ENCODE data around the gene SPEN.
A peak's percentile ranks its signal among the peaks of the same experiment; 100 is the strongest.

The SPEN gene

DNA sequence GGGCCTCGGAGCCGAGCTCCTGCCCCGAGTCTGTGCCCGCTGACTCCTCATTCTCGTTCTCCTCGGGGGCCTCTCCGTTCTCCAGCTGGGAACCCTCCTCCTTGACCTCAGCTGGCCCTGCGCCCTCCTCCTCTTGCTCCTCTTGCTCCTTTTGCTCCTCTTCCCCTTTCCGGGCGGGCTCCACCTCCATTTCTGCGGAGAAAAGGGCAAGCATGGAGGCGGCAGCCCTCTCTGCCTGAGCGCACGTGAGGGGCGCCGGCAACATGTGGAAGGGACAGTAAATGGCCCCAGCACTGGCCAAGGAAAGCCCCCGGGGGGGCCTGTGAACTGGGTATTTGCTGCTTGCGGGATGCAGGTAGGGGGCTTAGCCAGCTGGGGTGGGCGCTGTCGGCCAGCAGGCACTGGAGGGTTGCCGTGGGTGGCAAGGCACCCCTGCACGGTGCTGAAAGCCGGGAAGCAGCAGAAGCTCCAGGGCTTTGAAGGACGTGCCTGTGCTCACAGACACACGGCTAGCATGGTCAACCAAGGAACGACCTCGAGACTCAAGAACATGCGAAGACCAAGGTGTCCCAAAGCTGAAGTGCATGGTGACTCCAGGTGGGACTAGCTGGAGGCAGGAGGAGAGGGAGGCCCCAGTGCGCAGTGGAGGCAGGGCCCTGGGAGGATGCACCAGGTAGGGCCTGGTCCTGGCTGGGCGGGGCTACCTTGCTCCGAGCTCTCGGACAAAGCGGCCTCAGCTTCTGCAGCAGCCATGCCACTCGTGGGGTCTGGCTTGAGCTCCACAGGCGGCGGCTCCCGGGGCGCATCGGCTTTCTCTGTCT lies 97.7 kb downstream of the SPEN start:
- Histone ChIP-seq H3K4me1 (ENCODE audit: control insufficient read depth in 1 of 2, insufficient read depth in 1 of 2, low read depth in 1 of 2, low read length in 1 of 2) (peaks cover 9 to 19% of the 10 kb centered on the region in 2 experiments), H3K27me3 (no peaks in the 10 kb centered on the region), H3K27ac (no peak overlapping the region), H3K9me3 (no peaks in the 10 kb centered on the region), H3K36me3 (peaks cover 84% of the 10 kb centered on the region), H3K4me3 (ENCODE audit: low read depth in 1 of 2, low read length in 1 of 2) (no peak overlapping the region)
- TF ChIP-seq, protein P1, sequence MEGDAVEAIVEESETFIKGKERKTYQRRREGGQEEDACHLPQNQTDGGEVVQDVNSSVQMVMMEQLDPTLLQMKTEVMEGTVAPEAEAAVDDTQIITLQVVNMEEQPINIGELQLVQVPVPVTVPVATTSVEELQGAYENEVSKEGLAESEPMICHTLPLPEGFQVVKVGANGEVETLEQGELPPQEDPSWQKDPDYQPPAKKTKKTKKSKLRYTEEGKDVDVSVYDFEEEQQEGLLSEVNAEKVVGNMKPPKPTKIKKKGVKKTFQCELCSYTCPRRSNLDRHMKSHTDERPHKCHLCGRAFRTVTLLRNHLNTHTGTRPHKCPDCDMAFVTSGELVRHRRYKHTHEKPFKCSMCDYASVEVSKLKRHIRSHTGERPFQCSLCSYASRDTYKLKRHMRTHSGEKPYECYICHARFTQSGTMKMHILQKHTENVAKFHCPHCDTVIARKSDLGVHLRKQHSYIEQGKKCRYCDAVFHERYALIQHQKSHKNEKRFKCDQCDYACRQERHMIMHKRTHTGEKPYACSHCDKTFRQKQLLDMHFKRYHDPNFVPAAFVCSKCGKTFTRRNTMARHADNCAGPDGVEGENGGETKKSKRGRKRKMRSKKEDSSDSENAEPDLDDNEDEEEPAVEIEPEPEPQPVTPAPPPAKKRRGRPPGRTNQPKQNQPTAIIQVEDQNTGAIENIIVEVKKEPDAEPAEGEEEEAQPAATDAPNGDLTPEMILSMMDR (IDR thresholded peaks at IDR 0.05) = no peak

- Histone ChIP-seq H3K9me3 (no peaks in the 10 kb centered on the region), H3K4me3 (ENCODE audit: low read depth in 1 of 2, low read length in 1 of 2) (no peak overlapping the region), H3K27ac (no peak overlapping the region), H3K27me3 (no peaks in the 10 kb centered on the region), H3K4me1 (ENCODE audit: control insufficient read depth in 1 of 2, insufficient read depth in 1 of 2, low read depth in 1 of 2, low read length in 1 of 2) (peaks cover 16 to 26% of the 10 kb centered on the region in 2 experiments), H3K36me3 (peaks cover 76% of the 10 kb centered on the region)
- TF ChIP-seq, protein P1 (IDR thresholded peaks at IDR 0.05) = no peak
These were observed 98.4 kb downstream of the SPEN start for GRCh38 chr1:15945832-15946448.

DNA sequence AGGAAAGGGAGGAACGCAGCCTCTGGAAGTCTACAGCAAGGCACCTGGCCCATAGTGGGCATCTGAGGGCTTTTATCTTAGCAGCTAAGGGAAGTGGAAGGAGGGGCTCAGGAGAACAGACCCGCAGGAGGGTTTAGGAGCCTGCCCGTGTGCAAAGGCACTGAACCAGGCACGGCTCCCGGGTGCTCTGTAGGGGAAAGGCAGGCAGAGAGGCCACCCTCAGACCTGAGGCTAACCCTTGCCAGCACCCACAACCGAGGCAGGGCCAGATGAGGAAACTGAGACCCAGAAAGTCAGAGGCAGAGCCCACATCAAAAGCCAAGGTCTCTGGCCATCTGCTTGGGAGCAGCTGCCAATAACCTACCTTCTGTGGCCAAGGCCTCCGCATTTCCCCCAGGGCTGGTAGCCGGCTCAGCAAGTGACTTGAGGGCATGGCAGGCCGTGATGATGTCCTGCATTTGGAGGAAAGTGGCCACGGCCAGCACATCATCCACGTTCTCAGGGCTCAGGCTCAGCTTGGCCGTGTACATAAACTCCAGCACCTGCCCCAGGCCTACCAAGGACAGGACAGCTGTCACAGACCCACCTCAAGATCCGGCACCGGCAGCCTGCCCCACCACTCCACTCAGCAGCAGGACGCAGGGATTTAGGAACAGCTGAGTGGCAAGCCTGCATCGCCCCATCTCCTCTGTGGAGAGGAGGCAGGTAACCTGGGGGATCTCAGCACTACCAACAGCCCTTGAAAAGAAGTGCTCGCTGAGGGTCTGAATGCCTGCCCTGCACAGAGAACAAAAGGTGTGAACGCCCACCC lies 99.3 kb downstream of the SPEN start:
- Histone ChIP-seq H3K27me3 (no peaks in the 10 kb centered on the region), H3K9me3 (no peaks in the 10 kb centered on the region), H3K36me3 (peaks cover 68% of the 10 kb centered on the region), H3K4me1 (ENCODE audit: control insufficient read depth in 1 of 2, insufficient read depth in 1 of 2, low read depth in 1 of 2, low read length in 1 of 2) (peaks cover 24 to 35% of the 10 kb centered on the region in 2 experiments), H3K4me3 (ENCODE audit: low read depth in 1 of 2, low read length in 1 of 2) (no peak overlapping the region), H3K27ac (no peak overlapping the region)
- TF ChIP-seq, protein P1 (IDR thresholded peaks at IDR 0.05) = no peak

DNA sequence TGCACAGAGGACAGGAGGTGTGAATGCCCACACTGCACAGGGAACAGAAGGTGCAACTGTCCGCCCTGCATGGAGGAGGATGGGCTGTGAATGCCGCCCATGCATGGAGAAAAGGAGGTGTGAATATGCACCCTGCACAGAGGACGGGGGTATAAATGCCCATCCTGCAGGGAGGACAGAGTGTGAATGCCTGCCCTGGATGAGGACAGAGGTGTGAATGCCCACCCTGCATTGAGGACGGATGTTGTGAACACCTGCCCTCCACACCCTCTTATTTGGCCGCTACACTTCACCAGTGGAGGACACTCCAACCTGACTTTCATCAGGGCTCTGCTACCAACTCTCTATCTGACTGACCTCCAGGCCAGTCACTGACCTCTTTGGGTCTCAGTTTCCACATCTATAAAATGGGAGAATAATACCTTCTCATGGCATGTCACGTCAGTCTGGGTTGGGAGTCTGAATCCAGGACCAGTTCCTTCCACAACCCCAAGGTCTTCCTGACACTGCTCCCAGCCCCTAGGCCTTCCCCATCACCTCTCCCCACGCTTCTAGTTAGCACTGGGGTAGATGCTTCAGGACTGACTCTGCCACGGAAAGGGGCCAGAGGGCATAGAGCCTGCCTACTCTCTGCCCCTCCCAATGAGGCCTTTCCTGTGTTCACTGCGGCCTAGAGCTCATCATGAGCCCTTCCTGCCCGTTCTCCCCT lies 100.0 kb downstream of the SPEN start:
- Histone ChIP-seq H3K36me3 (peaks cover 60% of the 10 kb centered on the region), H3K27ac (no peak overlapping the region), H3K9me3 (no peaks in the 10 kb centered on the region), H3K4me1 (ENCODE audit: control insufficient read depth in 1 of 2, insufficient read depth in 1 of 2, low read depth in 1 of 2, low read length in 1 of 2) (peaks cover 32 to 42% of the 10 kb centered on the region in 2 experiments), H3K4me3 (ENCODE audit: low read depth in 1 of 2, low read length in 1 of 2) (no peak overlapping the region), H3K27me3 (no peaks in the 10 kb centered on the region)
- TF ChIP-seq, protein P1 (IDR thresholded peaks at IDR 0.05) = no peak

DNA sequence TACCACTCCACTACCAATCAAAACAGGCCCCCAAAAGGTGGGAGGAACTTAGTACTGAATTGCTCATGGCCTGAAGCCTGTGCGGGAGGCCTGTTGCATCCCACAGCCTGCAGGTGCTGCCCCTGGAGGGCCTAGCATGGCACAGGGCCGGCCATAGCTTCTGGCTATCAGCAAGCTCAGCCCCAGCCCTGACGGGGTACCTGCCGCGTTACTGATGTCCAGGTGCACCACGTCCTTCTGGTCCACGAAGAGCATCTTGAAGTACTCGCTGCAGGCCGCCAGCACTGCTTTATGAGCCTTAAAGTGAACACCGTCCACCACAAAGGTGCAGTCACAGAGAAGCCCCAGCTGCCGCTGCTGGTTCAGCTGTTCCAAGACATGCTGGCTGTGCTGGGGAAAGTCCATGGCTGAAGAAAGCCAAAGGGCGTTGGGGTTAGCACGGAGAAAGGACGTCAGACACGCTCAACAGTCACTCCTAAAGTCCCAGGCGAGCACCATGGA lies 100.6 kb downstream of the SPEN start:
- no peak overlapping the region for H3K4me3 ChIP-seq (ENCODE audit: low read depth in 1 of 2, low read length in 1 of 2)
- no peaks in the 10 kb centered on the region for H3K9me3 ChIP-seq
- peak overlapping the region; percentile 62 for H3K27ac ChIP-seq
- H3K4me1 ChIP-seq (ENCODE audit: control insufficient read depth in 1 of 2, insufficient read depth in 1 of 2, low read depth in 1 of 2, low read length in 1 of 2) = peaks cover 38 to 48% of the 10 kb centered on the region in 2 experiments
- no peaks in the 10 kb centered on the region for H3K27me3 ChIP-seq
- peaks cover 54% of the 10 kb centered on the region for H3K36me3 ChIP-seq
- TF ChIP-seq, protein P1 (IDR thresholded peaks at IDR 0.05) = no peak
